CD4-positive, alpha-beta memory T cell (primary cell): ENCODE measurements around the gene HPSE2. TPM values are rescaled to one million over a fixed set of nuclear protein-coding genes. Genes with fewer than 3 reads are reported as not detected.
A peak's percentile ranks its signal among the peaks of the same experiment; 100 is the strongest.

Experiments used
- CTCF ChIA-PET: fragments of 350-600 bp; sonication (Branson Sonifier 250); formaldehyde crosslinking; loops from one replicate; lab custom pipeline; 2021; ENCODE audit warnings: inconsistent platforms; ENCODE audit not compliant: partially characterized antibody; lab: Charles Lee
- POLR2A ChIA-PET: fragments of 350-600 bp; sonication (Branson Sonifier 250); formaldehyde crosslinking; loops from one replicate; lab custom pipeline; 2021; ENCODE audit not compliant: partially characterized antibody; lab: Charles Lee
- DNase-seq, 5 donors: peaks; one replicate each; pipeline versions ENCODE4 v3.0.0 to v3.0.0-alpha.2; 2020 to 2022; ENCODE audit warnings: mixed read lengths in 1 of 5
- H3K27ac ChIP-seq: one replicate; pipeline ENCODE4 v1.7.0; 2013; ENCODE audit warnings: low read depth, low read length
- H3K27me3 ChIP-seq: 2 replicates; pipeline ENCODE4 v1.7.0; 2013; ENCODE audit warnings: mild to moderate bottlenecking, low read length, moderate library complexity; ENCODE audit not compliant: insufficient read depth
- H3K36me3 ChIP-seq: 2 replicates; pipeline ENCODE4 v1.7.0; 2013; ENCODE audit warnings: mild to moderate bottlenecking, low read length, moderate library complexity; ENCODE audit not compliant: insufficient read depth
- H3K4me1 ChIP-seq: 2 replicates; pipeline ENCODE4 v1.7.0; 2013; ENCODE audit warnings: mild to moderate bottlenecking, low read length, moderate library complexity; ENCODE audit not compliant: insufficient read depth
- H3K4me3 ChIP-seq, 2 donors: one replicate each; pipeline ENCODE4 v1.7.0; 2013; ENCODE audit warnings: low read length in 2 of 2, mild to moderate bottlenecking in 1 of 2
- H3K9me3 ChIP-seq, 2 donors: one replicate each; pipeline ENCODE4 v1.7.0; 2013; ENCODE audit warnings: low read length in 2 of 2, control low read depth in 1 of 2; ENCODE audit not compliant: control insufficient read depth in 1 of 2
- H3K27ac Mint-ChIP-seq, 7 donors: one replicate each; pipeline ENCODE4 v1.8.0; 2020 to 2021; ENCODE audit warnings: mixed read lengths in 7 of 7, mild to moderate bottlenecking in 6 of 7, inconsistent platforms in 3 of 7, moderate library complexity in 3 of 7
- H3K27me3 Mint-ChIP-seq, 2 donors: one replicate each; pipeline ENCODE4 v1.8.0; 2020 to 2021; ENCODE audit warnings: mixed read lengths in 2 of 2
- H3K36me3 Mint-ChIP-seq, 2 donors: one replicate each; pipeline ENCODE4 v1.8.0; 2020 to 2021; ENCODE audit warnings: mixed read lengths in 2 of 2, inconsistent platforms in 1 of 2, mild to moderate bottlenecking in 1 of 2
- H3K4me1 Mint-ChIP-seq, 4 donors: one replicate each; pipeline ENCODE4 v1.8.0; 2020 to 2021; ENCODE audit warnings: mixed read lengths in 4 of 4, mild to moderate bottlenecking in 1 of 4
- H3K4me3 Mint-ChIP-seq, 8 donors: one replicate each; pipeline ENCODE4 v1.8.0; 2020 to 2021; ENCODE audit warnings: mixed read lengths in 8 of 8, mild to moderate bottlenecking in 7 of 8, moderate library complexity in 6 of 8, inconsistent platforms in 3 of 8
- H3K9me3 Mint-ChIP-seq, 8 donors: one replicate each; pipeline ENCODE4 v1.8.0; 2020 to 2021; ENCODE audit warnings: mixed read lengths in 8 of 8, mild to moderate bottlenecking in 5 of 8, inconsistent platforms in 3 of 8, moderate library complexity in 1 of 8
- intact Hi-C: fragments of 100-400 bp; cut with micrococcal nuclease; formaldehyde crosslinking; loops from one replicate; pipeline ENCODE4 v1.15.1; 2023
- polyA plus RNA-seq, 2 donors: library from polyadenylated mRNA; unstranded; fragments of 300-500 nt; fragmentation: Illumina TruSeq; gene quantifications; one replicate each; pipeline ENCODE4 v1.2.3, GENCODE V29; 2021
- total RNA-seq, 2 experiments: library from RNA; stranded (reverse); gene quantifications; one replicate each; pipeline ENCODE4 v1.2.3, GENCODE V29; 2021

The HPSE2 gene
- total and polyA plus RNA-seq, 4 experiments from 2014 or later: 0.09 to 0.12 TPM; not detected in 2

- Mint-ChIP-seq H3K36me3 (no peaks in the 10 kb centered on the region), H3K4me1 (no peaks in the 10 kb centered on the region), H3K9me3 (peaks cover 0 to 2% (median 0%) of the 10 kb centered on the region in 8 donors), H3K27ac (no peak overlapping the region), H3K27me3 (no peaks in the 10 kb centered on the region), H3K4me3 (no peak overlapping the region)
- ChIA-PET POLR2A (no interaction called here), CTCF (no interaction called here)
- Histone ChIP-seq H3K27me3 (no peaks in the 10 kb centered on the region), H3K36me3 (no peaks in the 10 kb centered on the region), H3K9me3 (no peaks in the 10 kb centered on the region), H3K27ac (no peak overlapping the region), H3K4me3 (no peak overlapping the region), H3K4me1 (no peaks in the 10 kb centered on the region)
- intact Hi-C loops: no loop called here
- peak in 1 of 5 donors; percentile 10 for DNase-seq
Observed at GRCh38 chr10:98880971-98881370, 354.7 kb downstream of the HPSE2 start.

GRCh38 chr10:98878921-98879320, 356.7 kb downstream of the HPSE2 start:
- Mint-ChIP-seq H3K36me3 (no peaks in the 10 kb centered on the region), H3K4me3 (no peak overlapping the region), H3K4me1 (no peaks in the 10 kb centered on the region), H3K27ac (no peak overlapping the region), H3K27me3 (no peaks in the 10 kb centered on the region), H3K9me3 (peaks cover 0 to 2% (median 0%) of the 10 kb centered on the region in 8 donors)
- ChIA-PET CTCF (no interaction called here), POLR2A (no interaction called here)
- Histone ChIP-seq H3K4me1 (no peaks in the 10 kb centered on the region), H3K27me3 (no peaks in the 10 kb centered on the region), H3K27ac (no peak overlapping the region), H3K36me3 (no peaks in the 10 kb centered on the region), H3K4me3 (no peak overlapping the region), H3K9me3 (no peaks in the 10 kb centered on the region)
- intact Hi-C loops: no loop called here
- DNase-seq: no peak

- Histone ChIP-seq H3K9me3 (no peaks in the 10 kb centered on the region), H3K4me1 (no peaks in the 10 kb centered on the region), H3K27me3 (no peaks in the 10 kb centered on the region), H3K36me3 (no peaks in the 10 kb centered on the region), H3K4me3 (no peak overlapping the region), H3K27ac (no peak overlapping the region)
- Mint-ChIP-seq H3K4me1 (no peaks in the 10 kb centered on the region), H3K4me3 (no peak overlapping the region), H3K36me3 (no peaks in the 10 kb centered on the region), H3K9me3 (peaks cover 0 to 2% (median 0%) of the 10 kb centered on the region in 8 donors), H3K27me3 (no peaks in the 10 kb centered on the region), H3K27ac (no peak overlapping the region)
- CTCF ChIA-PET: no interaction called here
- POLR2A ChIA-PET: no interaction called here
- intact Hi-C loops: no loop called here
- DNase-seq: no peak
Observed at GRCh38 chr10:98878418-98878817, 357.2 kb downstream of the HPSE2 start.

- no peak overlapping the region for H3K4me3 Mint-ChIP-seq
- H3K4me1 Mint-ChIP-seq: no peaks in the 10 kb centered on the region
- POLR2A ChIA-PET: no interaction called here
- intact Hi-C loops: no loop called here
- H3K9me3 Mint-ChIP-seq: peaks cover 0 to 10% (median 3%) of the 10 kb centered on the region in 8 donors
- no peak overlapping the region for H3K27ac Mint-ChIP-seq
- CTCF ChIA-PET: no interaction called here
- Histone ChIP-seq H3K36me3 (no peaks in the 10 kb centered on the region), H3K27ac (no peak overlapping the region), H3K4me3 (no peak overlapping the region), H3K4me1 (no peaks in the 10 kb centered on the region), H3K27me3 (no peaks in the 10 kb centered on the region), H3K9me3 (no peaks in the 10 kb centered on the region)
- H3K27me3 Mint-ChIP-seq: no peaks in the 10 kb centered on the region
- no peaks in the 10 kb centered on the region for H3K36me3 Mint-ChIP-seq
- DNase-seq: no peak
Observed at GRCh38 chr10:98861962-98862361, 373.7 kb downstream of the HPSE2 start.

GRCh38 chr10:98858525-98858924, 377.1 kb downstream of the HPSE2 start:
- Histone ChIP-seq H3K27ac (no peak overlapping the region), H3K4me3 (no peak overlapping the region), H3K36me3 (no peaks in the 10 kb centered on the region), H3K27me3 (no peaks in the 10 kb centered on the region), H3K9me3 (no peaks in the 10 kb centered on the region), H3K4me1 (no peaks in the 10 kb centered on the region)
- no peak for DNase-seq
- Mint-ChIP-seq H3K27me3 (no peaks in the 10 kb centered on the region), H3K36me3 (no peaks in the 10 kb centered on the region), H3K9me3 (peaks cover 0 to 2% (median 0%) of the 10 kb centered on the region in 8 donors), H3K4me1 (no peaks in the 10 kb centered on the region), H3K27ac (no peak overlapping the region), H3K4me3 (no peak overlapping the region)
- CTCF ChIA-PET: no interaction called here
- POLR2A ChIA-PET: no interaction called here
- intact Hi-C loops: no loop called here

- Mint-ChIP-seq H3K36me3 (no peaks in the 10 kb centered on the region), H3K4me1 (no peaks in the 10 kb centered on the region), H3K4me3 (no peak overlapping the region), H3K27me3 (peaks cover 0 to 1% of the 10 kb centered on the region in 2 donors), H3K9me3 (peaks cover 0 to 4% (median 0%) of the 10 kb centered on the region in 8 donors), H3K27ac (no peak overlapping the region)
- Histone ChIP-seq H3K27ac (no peak overlapping the region), H3K4me1 (no peaks in the 10 kb centered on the region), H3K27me3 (no peaks in the 10 kb centered on the region), H3K9me3 (no peaks in the 10 kb centered on the region), H3K36me3 (no peaks in the 10 kb centered on the region), H3K4me3 (no peak overlapping the region)
- DNase-seq: no peak
- intact Hi-C loops: no loop called here
- ChIA-PET POLR2A (no interaction called here), CTCF (no interaction called here)
Observed at GRCh38 chr10:98855403-98856189, 380.1 kb downstream of the HPSE2 start.

- Histone ChIP-seq H3K36me3 (no peaks in the 10 kb centered on the region), H3K27me3 (no peaks in the 10 kb centered on the region), H3K27ac (no peak overlapping the region), H3K9me3 (no peaks in the 10 kb centered on the region), H3K4me1 (no peaks in the 10 kb centered on the region), H3K4me3 (no peak overlapping the region)
- intact Hi-C loops: no loop called here
- Mint-ChIP-seq H3K36me3 (no peaks in the 10 kb centered on the region), H3K4me3 (no peak overlapping the region), H3K9me3 (peaks cover 0 to 4% (median 0%) of the 10 kb centered on the region in 8 donors), H3K4me1 (no peaks in the 10 kb centered on the region), H3K27me3 (peaks cover 0 to 1% of the 10 kb centered on the region in 2 donors), H3K27ac (no peak overlapping the region)
- ChIA-PET CTCF (no interaction called here), POLR2A (no interaction called here)
- DNase-seq: no peak
Observed at GRCh38 chr10:98852686-98853085, 383.0 kb downstream of the HPSE2 start.
